Endothelial cell of umbilical vein (primary cell): ENCODE measurements around the gene UHRF1. TPM values are rescaled to one million over a fixed set of nuclear protein-coding genes. Genes with fewer than 3 reads are reported as not detected.

Experiments used
- BruUV-seq: library from RNA; stranded (reverse); fragments of 400-500 nt; replicated peaks from 2 replicates; lab custom pipeline; 2021; lab: Mats Ljungman, UMichigan
- CTCF ChIA-PET: fragments of 300-600, 350-600 bp; sonication (Branson Sonifier 250); formaldehyde crosslinking; loops from one replicate; lab custom pipeline; 2021; ENCODE audit warnings: antibody characterized with exemption, inconsistent platforms; lab: Charles Lee
- POLR2A ChIA-PET: fragments of 300-600, 350-600 bp; sonication (Branson Sonifier 250); formaldehyde crosslinking; loops from one replicate; lab custom pipeline; 2021; ENCODE audit warnings: antibody characterized with exemption, inconsistent platforms; lab: Charles Lee
- DNase-seq: peaks from one replicate; pipeline ENCODE4 v3.0.0-alpha.2; 2011; ENCODE audit warnings: low read depth, low spot score
- FAIRE-seq: peaks from 2 replicates; lab custom pipeline; 2011; peaks lifted over from hg19 to GRCh38; lab: Jason Lieb, UNC
- H2AFZ ChIP-seq: 2 replicates; pipeline ENCODE4 v1.6.0; 2012; ENCODE audit warnings: low read depth, low read length, control low read depth, inconsistent platforms
- H3K27ac ChIP-seq: 2 replicates; pipeline ENCODE4 v1.5.1; 2011; ENCODE audit warnings: low read depth, mild to moderate bottlenecking, control low read depth, low read length, moderate library complexity; ENCODE audit not compliant: insufficient read depth
- H3K27me3 ChIP-seq, 2 experiments: 2 replicates each; pipeline versions ENCODE4 v1.6.0 to v1.6.1; 2011; ENCODE audit warnings: low read length in 2 of 2, mixed read lengths in 1 of 2; ENCODE audit not compliant: control insufficient read depth in 2 of 2, insufficient read depth in 2 of 2
- H3K36me3 ChIP-seq, 2 experiments: 2 replicates in 1 of 2; 3 replicates in 1 of 2; pipeline ENCODE4 v1.5.1; 2011; ENCODE audit warnings: low read length in 2 of 2, mild to moderate bottlenecking in 1 of 2, moderate library complexity in 1 of 2; ENCODE audit not compliant: control insufficient read depth in 2 of 2, insufficient read depth in 2 of 2; ENCODE audit errors: extremely low read depth in 1 of 2
- H3K4me1 ChIP-seq: 3 replicates; pipeline ENCODE4 v1.5.1; 2011; ENCODE audit warnings: mild to moderate bottlenecking, low read length; ENCODE audit not compliant: control insufficient read depth, insufficient read depth; ENCODE audit errors: extremely low read depth
- H3K4me2 ChIP-seq: 2 replicates; pipeline ENCODE4 v1.6.1; 2011; ENCODE audit warnings: low read length, control low read depth, mixed read lengths; ENCODE audit not compliant: insufficient read depth
- H3K4me3 ChIP-seq, 3 experiments: fragments of 200-600 bp in 1 of 3; sonication (generic), shearing (Covaris generic) in 1 of 3; replicated peaks in 1 of 3; 2 replicates each; pipeline ENCODE4 v1.5.1; 2011 to 2016; ENCODE audit warnings: control low read depth in 3 of 3, low read length in 3 of 3, mild to moderate bottlenecking in 2 of 3, inconsistent platforms in 1 of 3, low read depth in 1 of 3, moderate library complexity in 1 of 3; ENCODE audit not compliant: insufficient read depth in 1 of 3
- H3K79me2 ChIP-seq: 2 replicates; pipeline ENCODE4 v1.6.0; 2012; ENCODE audit warnings: low read length, inconsistent platforms; ENCODE audit not compliant: control insufficient read depth, insufficient read depth
- H3K9ac ChIP-seq: replicated peaks from 2 replicates; pipeline ENCODE3; 2011; ENCODE audit warnings: low read length, control low read depth; ENCODE audit not compliant: insufficient read depth; ENCODE audit errors: extremely low read depth
- H3K9me1 ChIP-seq: replicated peaks from 3 replicates; pipeline ENCODE4 v1.6.0; 2011; ENCODE audit warnings: mild to moderate bottlenecking, low read length; ENCODE audit not compliant: control insufficient read depth, insufficient read depth; ENCODE audit errors: extremely low read depth
- H3K9me3 ChIP-seq: replicated peaks from 2 replicates; pipeline ENCODE4 v1.5.1; 2012; ENCODE audit warnings: low read length, inconsistent platforms; ENCODE audit not compliant: control insufficient read depth, insufficient read depth
- H4K20me1 ChIP-seq: replicated peaks from 2 replicates; pipeline ENCODE3; 2011; ENCODE audit warnings: mild to moderate bottlenecking, low read length; ENCODE audit not compliant: control insufficient read depth, insufficient read depth; ENCODE audit errors: extremely low read depth
- EZH2 ChIP-seq: IDR thresholded peaks from 2 replicates; pipeline ENCODE4 v1.6.1; 2012; ENCODE audit warnings: borderline replicate concordance, low read depth, mild to moderate bottlenecking, moderate library complexity, low read length, inconsistent platforms; ENCODE audit not compliant: severe bottlenecking
- FOS ChIP-seq: IDR thresholded peaks from 2 replicates; pipeline ENCODE4 v1.6.1; 2011; ENCODE audit warnings: mild to moderate bottlenecking, low read length, moderate library complexity, borderline replicate concordance; ENCODE audit not compliant: insufficient read depth
- GATA2 ChIP-seq: IDR thresholded peaks from 2 replicates; pipeline ENCODE4 v1.7.0; 2011; ENCODE audit warnings: low read depth, mild to moderate bottlenecking, moderate library complexity, mixed read lengths, low read length; ENCODE audit not compliant: insufficient read length, insufficient read depth
- JUN ChIP-seq: IDR thresholded peaks from 2 replicates; pipeline ENCODE4 v1.6.1; 2011; ENCODE audit warnings: borderline replicate concordance, low read depth; ENCODE audit not compliant: insufficient read length, insufficient read depth
- MYC ChIP-seq: IDR thresholded peaks from one replicate; pipeline ENCODE4 v1.6.1; 2011; ENCODE audit warnings: mild to moderate bottlenecking, low read depth, low read length
- POLR2A ChIP-seq: IDR thresholded peaks from 2 replicates; pipeline ENCODE4 v1.6.1; 2012; ENCODE audit warnings: low read depth, mild to moderate bottlenecking, control low read depth, low read length
- POLR2AphosphoS5 ChIP-seq: IDR thresholded peaks from 2 replicates; pipeline ENCODE4 v1.6.1; 2012; ENCODE audit warnings: low read depth, mild to moderate bottlenecking, control low read depth, low read length, moderate library complexity; ENCODE audit not compliant: insufficient read depth
- dilution Hi-C: fragments of 300-500 bp; cut with MboI; formaldehyde crosslinking; loops from one replicate; pipeline ENCODE4 v1.15.0; 2019; ENCODE audit warnings: low sequenced_read_pairs; ENCODE audit not compliant: extremely low pct_ligation_motif_present
- intact Hi-C: fragments of 100-400 bp; cut with micrococcal nuclease; formaldehyde crosslinking; loops from one replicate; pipeline ENCODE4 v1.10.0; 2022
- polyA plus RNA-seq, 4 experiments: library from polyadenylated mRNA; depleted of rRNA in 3 of 4; stranded (reverse) in 3 of 4; unstranded in 1 of 4; fragments of >200 nt; gene quantifications; 2 replicates each; pipeline versions ENCODE4 v1.2.1 to v1.2.3, GENCODE V29; 2011 to 2012; ENCODE audit warnings: missing spikeins in 1 of 4
- total RNA-seq: library from RNA; stranded (reverse); gene quantifications from 2 replicates; pipeline ENCODE4 v1.2.3, GENCODE V29; 2021
- TF ChIP-seq, protein P1 (sequence below), 2 donors: IDR thresholded peaks; 1 replicate in 1 of 2; 2 replicates in 1 of 2; pipeline ENCODE4 v1.5.1; 2011; ENCODE audit warnings: low read length in 2 of 2, mild to moderate bottlenecking in 2 of 2, moderate library complexity in 2 of 2, control low read depth in 1 of 2, inconsistent platforms in 1 of 2, low read depth in 1 of 2; ENCODE audit not compliant: insufficient read depth in 1 of 2; ENCODE audit errors: extremely low read depth in 1 of 2
- TF ChIP-seq, protein P2 (sequence below): IDR thresholded peaks from 2 replicates; pipeline ENCODE4 v1.6.1; 2011; ENCODE audit not compliant: insufficient read depth, insufficient read length

UHRF1 gene
- total and polyA plus RNA-seq, 2 donors (not counting 3 experiments of a cell fraction or from before 2014, with no cell fraction given): 13.3 to 76.8 TPM

DNA sequence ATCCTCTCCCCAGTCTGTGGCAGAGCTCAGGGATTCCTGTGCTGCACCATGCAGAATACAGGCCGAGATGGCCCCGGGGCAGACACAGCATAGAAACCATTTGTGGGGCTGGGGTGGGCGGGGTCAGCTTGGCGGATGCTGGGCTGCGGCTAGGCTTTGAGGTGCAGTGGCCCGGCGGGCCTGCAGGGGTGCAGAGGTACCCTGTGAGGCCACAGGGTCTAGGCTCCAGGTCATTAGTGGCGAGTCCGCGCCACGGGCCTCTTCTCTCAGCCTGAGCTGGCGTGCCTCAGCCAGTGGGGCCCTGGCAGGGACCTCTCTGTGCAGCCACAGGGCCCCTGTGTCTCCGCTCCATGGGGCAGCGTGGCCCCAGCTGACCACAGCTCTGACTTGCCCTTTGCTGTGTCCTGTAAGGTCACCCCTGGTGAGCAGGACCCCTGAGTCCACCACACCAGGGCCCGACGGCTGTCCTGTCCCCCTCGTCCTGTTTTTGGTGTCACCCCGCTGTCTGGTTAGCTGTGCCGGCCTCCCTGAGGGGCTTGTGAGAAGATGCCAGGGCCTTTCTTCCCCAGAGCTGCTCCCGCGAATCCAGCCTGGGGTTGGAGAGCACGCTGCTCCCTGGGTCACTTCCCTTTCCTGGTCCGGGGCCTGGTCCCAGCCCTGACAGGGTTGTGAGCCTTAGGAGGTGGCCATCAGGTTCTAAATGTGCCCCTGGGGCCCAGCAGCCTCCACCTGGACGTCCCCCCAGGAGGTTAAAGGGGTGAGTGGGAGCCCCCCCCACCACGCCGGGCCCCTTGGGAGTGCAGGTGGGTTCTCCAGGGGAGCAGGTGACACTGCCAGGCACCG, 71.8 kb downstream of the UHRF1 start:
- H3K9me1 ChIP-seq: no peaks in the 10 kb centered on the region
- H3K4me2 ChIP-seq: no peak overlapping the region
- no peaks in the 10 kb centered on the region for H4K20me1 ChIP-seq
- peaks cover 10% of the 10 kb centered on the region for H3K4me1 ChIP-seq
- dilution Hi-C loops: no loop called here
- H3K9me3 ChIP-seq: no peaks in the 10 kb centered on the region
- no peak for FAIRE-seq
- CTCF ChIA-PET: interaction anchor here (1.0 kb wide), 1 partner anchor 69 kb away, joined by 3 read pairs; no protein-coding TSS in a partner anchor
- intact Hi-C loops: no loop called here
- no peak for TF ChIP-seq EZH2
- TF ChIP-seq MYC: no peak
- TF ChIP-seq, protein P1, sequence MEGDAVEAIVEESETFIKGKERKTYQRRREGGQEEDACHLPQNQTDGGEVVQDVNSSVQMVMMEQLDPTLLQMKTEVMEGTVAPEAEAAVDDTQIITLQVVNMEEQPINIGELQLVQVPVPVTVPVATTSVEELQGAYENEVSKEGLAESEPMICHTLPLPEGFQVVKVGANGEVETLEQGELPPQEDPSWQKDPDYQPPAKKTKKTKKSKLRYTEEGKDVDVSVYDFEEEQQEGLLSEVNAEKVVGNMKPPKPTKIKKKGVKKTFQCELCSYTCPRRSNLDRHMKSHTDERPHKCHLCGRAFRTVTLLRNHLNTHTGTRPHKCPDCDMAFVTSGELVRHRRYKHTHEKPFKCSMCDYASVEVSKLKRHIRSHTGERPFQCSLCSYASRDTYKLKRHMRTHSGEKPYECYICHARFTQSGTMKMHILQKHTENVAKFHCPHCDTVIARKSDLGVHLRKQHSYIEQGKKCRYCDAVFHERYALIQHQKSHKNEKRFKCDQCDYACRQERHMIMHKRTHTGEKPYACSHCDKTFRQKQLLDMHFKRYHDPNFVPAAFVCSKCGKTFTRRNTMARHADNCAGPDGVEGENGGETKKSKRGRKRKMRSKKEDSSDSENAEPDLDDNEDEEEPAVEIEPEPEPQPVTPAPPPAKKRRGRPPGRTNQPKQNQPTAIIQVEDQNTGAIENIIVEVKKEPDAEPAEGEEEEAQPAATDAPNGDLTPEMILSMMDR (IDR thresholded peaks at IDR 0.05; ENCODE audit: extremely low read depth in 1 of 2, insufficient read depth in 1 of 2, low read depth in 1 of 2, low read length in 2 of 2): no peak
- TF ChIP-seq GATA2: no peak
- TF ChIP-seq POLR2A: no peak
- no peak for TF ChIP-seq FOS
- TF ChIP-seq, protein P2, sequence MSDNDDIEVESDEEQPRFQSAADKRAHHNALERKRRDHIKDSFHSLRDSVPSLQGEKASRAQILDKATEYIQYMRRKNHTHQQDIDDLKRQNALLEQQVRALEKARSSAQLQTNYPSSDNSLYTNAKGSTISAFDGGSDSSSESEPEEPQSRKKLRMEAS: no peak
- no peak for TF ChIP-seq POLR2AphosphoS5
- TF ChIP-seq JUN: no peak
- H3K27me3 ChIP-seq: no peaks in the 10 kb centered on the region
- POLR2A ChIA-PET: no interaction called here
- peaks cover 0 to 2% of the 10 kb centered on the region in 2 experiments for H3K36me3 ChIP-seq
- no peak overlapping the region for H2AFZ ChIP-seq
- H3K79me2 ChIP-seq: peaks cover 38% of the 10 kb centered on the region
- no peak overlapping the region for H3K4me3 ChIP-seq
- no peak overlapping the region for H3K27ac ChIP-seq
- H3K9ac ChIP-seq: no peak overlapping the region
- no peak for DNase-seq
- no TSS peak for BruUV-seq
